ENCODE data around the gene NDUFV1. TPM values are rescaled to one million over a fixed set of nuclear protein-coding genes. Genes with fewer than 3 reads are reported as not detected.

Gene NDUFV1
- total and polyA plus RNA-seq, 2 of the 4 experiments (the other 2 are of a cell fraction): 120 to 133 TPM

DNA sequence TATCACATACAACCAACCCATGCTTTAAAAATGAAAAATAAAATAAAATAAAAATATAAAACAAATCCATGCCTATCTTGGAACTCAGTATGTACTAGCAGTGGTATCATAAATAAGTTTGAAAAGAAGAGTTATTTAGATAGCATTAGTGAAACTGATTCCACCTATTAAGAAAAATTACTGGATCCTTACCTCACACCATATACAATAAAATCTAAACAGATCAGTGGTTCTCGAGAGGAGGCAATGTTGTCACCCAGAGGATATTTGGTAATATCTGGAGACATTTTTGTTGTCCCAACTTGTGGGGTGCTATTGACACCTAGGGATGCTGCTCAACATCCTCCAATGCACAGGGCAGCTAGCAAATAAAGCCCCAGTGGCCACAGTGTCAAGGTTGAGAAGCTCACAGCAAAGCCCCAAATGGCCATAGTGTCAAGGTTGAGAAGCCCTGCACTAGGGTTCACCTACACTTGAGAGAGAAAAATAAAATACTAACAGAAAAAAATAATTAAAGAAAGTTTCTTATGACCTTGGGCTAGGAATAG is 9.9 kb upstream of the NDUFV1 start:
- DNase-seq: no peak

More for the DNA sequence above, 9.9 kb upstream of the NDUFV1 start:
- no peaks in the 10 kb centered on the region for H3K9me1 ChIP-seq (ENCODE audit: insufficient read depth, low read length)
- WGBS, 2 experiments (ENCODE audit: extremely low coverage in 2 of 2, insufficient read length in 1 of 2): no CpG with 5 or more reads among the region's 1 CpG
- no peak overlapping the region for H2AFZ ChIP-seq (replicated peaks; ENCODE audit: low read length, poor library complexity)
- no peak for ATAC-seq (ENCODE audit: low read depth)
- no peak overlapping the region for H4K91ac ChIP-seq (ENCODE audit: insufficient read depth, low read depth, low read length)
- H2AK9ac ChIP-seq (replicated peaks; ENCODE audit: low read depth, low read length, poor library complexity): peak overlapping the region; percentile 72
- no peaks in the 10 kb centered on the region for H3K79me1 ChIP-seq (ENCODE audit: low read depth in 1 of 2, low read length in 2 of 2)
- H3K56ac ChIP-seq (ENCODE audit: extremely low read depth, insufficient read depth, low read length): no peak overlapping the region
- H3K27ac ChIP-seq (ENCODE audit: insufficient read depth, low read length): no peak overlapping the region
- H3K4me2 ChIP-seq (ENCODE audit: low read depth, low read length): no peak overlapping the region
- intact Hi-C loops (cut with micrococcal nuclease) (no loop called here), dilution Hi-C loops (cut with HindIII; ENCODE audit: low sequenced_read_pairs, unreplicated experiment) (no loop called here), in situ Hi-C loops (cut with MboI; ENCODE audit: low sequenced_read_pairs) (no loop called here)
- H2AK5ac ChIP-seq (ENCODE audit: low read depth, low read length): no peak overlapping the region
- BruUV-seq (replicated peaks): no TSS peak
- H3K9me3 ChIP-seq (ENCODE audit: control insufficient read depth, insufficient read depth, low read length): peaks cover 3% of the 10 kb centered on the region
- H3K18ac ChIP-seq (ENCODE audit: low read depth, low read length): no peak overlapping the region
- no peak overlapping the region for H3K14ac ChIP-seq (replicated peaks; ENCODE audit: low read depth, low read length)
- H4K8ac ChIP-seq (ENCODE audit: low read depth in 2 of 2, low read length in 2 of 2): no peak overlapping the region
- no peak overlapping the region for H3K4me3 ChIP-seq (ENCODE audit: insufficient read depth, low read depth, low read length)
- H3K36me3 ChIP-seq (ENCODE audit: control insufficient read depth, insufficient read depth, low read length): no peaks in the 10 kb centered on the region
- TF ChIP-seq CTCF (conservative IDR thresholded peaks at IDR 0.05; ENCODE audit: low read depth, low read length): no peak
- no peak for TF ChIP-seq MXI1 (IDR thresholded peaks at IDR 0.05; ENCODE audit: borderline replicate concordance, low read depth, low read length)
- no peak for TF ChIP-seq RCOR1 (IDR thresholded peaks at IDR 0.05; ENCODE audit: insufficient replicate concordance, low read length)
- no peak for TF ChIP-seq RFX5 (IDR thresholded peaks at IDR 0.05; ENCODE audit: low read depth, low read length)
- no peak for TF ChIP-seq MAFK (IDR thresholded peaks at IDR 0.05; ENCODE audit: low read depth, low read length)
- no peak for TF ChIP-seq CEBPB (IDR thresholded peaks at IDR 0.05; ENCODE audit: low read depth, low read length)
- TF ChIP-seq USF2 (IDR thresholded peaks at IDR 0.05; ENCODE audit: low read depth, low read length): no peak
- TF ChIP-seq POLR2A (IDR thresholded peaks at IDR 0.05; ENCODE audit: low read depth, low read length): no peak
- TF ChIP-seq CHD1 (IDR thresholded peaks at IDR 0.05; ENCODE audit: low read depth, low read length): no peak
- no peak for TF ChIP-seq MAZ (IDR thresholded peaks at IDR 0.05; ENCODE audit: borderline replicate concordance, low read depth, low read length)
- no peak for TF ChIP-seq ELK1 (IDR thresholded peaks at IDR 0.05; ENCODE audit: borderline replicate concordance, low read depth, low read length)
- TF ChIP-seq BHLHE40 (IDR thresholded peaks at IDR 0.05; ENCODE audit: low read depth, low read length): no peak
- no peak for TF ChIP-seq SMC3 (IDR thresholded peaks at IDR 0.05; ENCODE audit: low read depth, low read length)
- TF ChIP-seq FOS (IDR thresholded peaks at IDR 0.05; ENCODE audit: low read depth, low read length): no peak
- TF ChIP-seq RAD21 (IDR thresholded peaks at IDR 0.05; ENCODE audit: low read length): no peak
- no peak for TF ChIP-seq NFE2L2 (IDR thresholded peaks at IDR 0.05; ENCODE audit: low read depth, low read length)
- CTCF ChIA-PET: interaction anchor here (1.3 kb wide), 1 partner anchor 17 kb away, joined by 4 read pairs; no protein-coding TSS in a partner anchor
- no peak overlapping the region for H4K5ac ChIP-seq (ENCODE audit: low read depth, low read length)
- no peak overlapping the region for H3K4ac ChIP-seq (ENCODE audit: low read depth, low read length)
- H3K23ac ChIP-seq (ENCODE audit: low read depth, low read length): no peak overlapping the region
- POLR2A ChIA-PET (ENCODE audit: unreplicated experiment): no interaction called here
- no peaks in the 10 kb centered on the region for H4K20me1 ChIP-seq (ENCODE audit: insufficient read depth, low read length)
- no peak overlapping the region for H2BK20ac ChIP-seq (ENCODE audit: low read depth, low read length)
- H2BK5ac ChIP-seq (ENCODE audit: low read depth, low read length, poor library complexity, severe bottlenecking): no peak overlapping the region
- no peak overlapping the region for H2BK120ac ChIP-seq (ENCODE audit: low read depth, low read length)
- no peaks in the 10 kb centered on the region for H3K4me1 ChIP-seq (ENCODE audit: control insufficient read depth, insufficient read depth, low read length)
- no peak overlapping the region for H2BK15ac ChIP-seq (ENCODE audit: low read depth, low read length)
- H3K27me3 ChIP-seq (ENCODE audit: control insufficient read depth, insufficient read depth, low read length): peaks cover 26% of the 10 kb centered on the region
- no peak overlapping the region for H3K9ac ChIP-seq (ENCODE audit: low read depth, low read length)
